CD14-positive monocyte (primary cell): ENCODE measurements around the gene CASD1. TPM values are rescaled to one million over a fixed set of nuclear protein-coding genes. Genes with fewer than 3 reads are reported as not detected.

Source experiments
- DNase-seq, 3 donors: peaks; one replicate each; pipeline ENCODE4 v3.0.0-alpha.2; 2011 to 2022
- H2AFZ ChIP-seq: 2 replicates; pipeline ENCODE4 v1.6.0; 2012; ENCODE audit warnings: mild to moderate bottlenecking, low read depth, low read length, inconsistent platforms; ENCODE audit not compliant: insufficient read depth, poor library complexity, severe bottlenecking
- H3K27ac ChIP-seq, 2 donors: 1 replicate in 1 of 2; 2 replicates in 1 of 2; pipeline ENCODE4 v1.5.1; 2012 to 2013; ENCODE audit warnings: low read length in 2 of 2, control low read depth in 1 of 2, inconsistent platforms in 1 of 2, low read depth in 1 of 2, mild to moderate bottlenecking in 1 of 2
- H3K27me3 ChIP-seq, 2 donors: one replicate each; pipeline versions ENCODE4 v1.6.0 to v1.6.1; 2011 to 2013; ENCODE audit warnings: low read length in 2 of 2; ENCODE audit not compliant: control insufficient read depth in 2 of 2, insufficient read depth in 2 of 2
- H3K36me3 ChIP-seq, 2 donors: replicated peaks in 1 of 2; 1 replicate in 1 of 2; 2 replicates in 1 of 2; pipeline versions ENCODE4 v1.5.1 to v1.6.1; 2012 to 2013; ENCODE audit warnings: low read length in 2 of 2, control low read depth in 1 of 2, inconsistent platforms in 1 of 2, mild to moderate bottlenecking in 1 of 2; ENCODE audit not compliant: insufficient read depth in 2 of 2, control insufficient read depth in 1 of 2
- H3K4me1 ChIP-seq, 2 donors: 1 replicate in 1 of 2; 2 replicates in 1 of 2; pipeline versions ENCODE4 v1.5.1 to v1.6.1; 2012 to 2013; ENCODE audit warnings: low read length in 2 of 2, control low read depth in 1 of 2, inconsistent platforms in 1 of 2, mild to moderate bottlenecking in 1 of 2, moderate library complexity in 1 of 2; ENCODE audit not compliant: insufficient read depth in 2 of 2, control insufficient read depth in 1 of 2
- H3K4me2 ChIP-seq: replicated peaks from 2 replicates; pipeline ENCODE3; 2012; ENCODE audit warnings: low read length, moderate library complexity, mild to moderate bottlenecking; ENCODE audit not compliant: poor library complexity, severe bottlenecking; ENCODE audit errors: extremely low read depth
- H3K4me3 ChIP-seq, 3 experiments: fragments of 200-600 bp in 1 of 3; sonication (generic) in 1 of 3; replicated peaks in 1 of 3; 1 replicate in 2 of 3; 2 replicates in 1 of 3; pipeline ENCODE4 v1.5.1; 2011 to 2013; ENCODE audit warnings: low read length in 3 of 3, mild to moderate bottlenecking in 3 of 3, control low read depth in 2 of 3, low read depth in 2 of 3, inconsistent platforms in 1 of 3, moderate library complexity in 1 of 3
- H3K79me2 ChIP-seq: 2 replicates; pipeline ENCODE4 v1.6.0; 2012; ENCODE audit warnings: mild to moderate bottlenecking, control low read depth, inconsistent platforms, low read length, moderate library complexity; ENCODE audit not compliant: insufficient read depth
- H3K9ac ChIP-seq: 2 replicates; pipeline ENCODE4 v1.6.0; 2017; ENCODE audit warnings: low read length, mild to moderate bottlenecking; ENCODE audit not compliant: insufficient read depth, poor library complexity, severe bottlenecking
- H3K9me3 ChIP-seq, 2 donors: replicated peaks in 1 of 2; 1 replicate in 1 of 2; 2 replicates in 1 of 2; pipeline versions ENCODE4 v1.5.1 to v1.6.1; 2012 to 2013; ENCODE audit warnings: low read length in 2 of 2, control low read depth in 1 of 2; ENCODE audit not compliant: control insufficient read depth in 1 of 2, insufficient read depth in 1 of 2
- H4K20me1 ChIP-seq: 2 replicates; pipeline ENCODE4 v1.6.0; 2012; ENCODE audit warnings: mild to moderate bottlenecking, low read length, control low read depth, moderate library complexity; ENCODE audit not compliant: insufficient read depth
- H3K27ac Mint-ChIP-seq, 7 donors: one replicate each; pipeline ENCODE4 v1.8.0; 2020; ENCODE audit warnings: mild to moderate bottlenecking in 7 of 7, mixed read lengths in 7 of 7, moderate library complexity in 6 of 7, inconsistent platforms in 2 of 7
- H3K27me3 Mint-ChIP-seq, 3 donors: one replicate each; pipeline ENCODE4 v1.8.0; 2021 to 2022; ENCODE audit warnings: low read depth in 3 of 3, mild to moderate bottlenecking in 3 of 3, mixed read lengths in 3 of 3, moderate library complexity in 3 of 3, inconsistent platforms in 1 of 3
- H3K36me3 Mint-ChIP-seq, 2 donors: one replicate each; pipeline ENCODE4 v1.8.0; 2020; ENCODE audit warnings: mixed read lengths in 2 of 2, inconsistent platforms in 1 of 2, mild to moderate bottlenecking in 1 of 2
- H3K4me1 Mint-ChIP-seq: one replicate; pipeline ENCODE4 v1.8.0; 2020; ENCODE audit warnings: mild to moderate bottlenecking, mixed read lengths
- H3K4me3 Mint-ChIP-seq, 2 donors: one replicate each; pipeline ENCODE4 v1.8.0; 2020; ENCODE audit warnings: mild to moderate bottlenecking in 2 of 2, mixed read lengths in 2 of 2, moderate library complexity in 1 of 2
- H3K9me3 Mint-ChIP-seq, 7 donors: one replicate each; pipeline ENCODE4 v1.8.0; 2020 to 2022; ENCODE audit warnings: mixed read lengths in 7 of 7, mild to moderate bottlenecking in 6 of 7, moderate library complexity in 6 of 7, inconsistent platforms in 2 of 7
- CTCF ChIP-seq: fragments of 200-600 bp; IDR thresholded peaks from one replicate; pipeline ENCODE4 v1.8.0; 2022; ENCODE audit warnings: antibody characterized with exemption, mild to moderate bottlenecking
- WGBS: methylation state at CpG from one replicate; pipeline ENCODE4 v1.1.5; 2013; ENCODE audit warnings: missing lambda C conversion rate; ENCODE audit not compliant: insufficient coverage; 5-methylcytosine and 5-hydroxymethylcytosine counted together
- intact Hi-C, 2 donors: fragments of 100-400 bp; cut with micrococcal nuclease; formaldehyde crosslinking; loops; one replicate each; pipeline versions ENCODE4 v1.15.0 to v1.15.1; 2023
- polyA minus RNA-seq: library from RNA; depleted of rRNA, polyadenylated mRNA; stranded (reverse); fragments of >200 nt; gene quantifications from 2 replicates; pipeline ENCODE4 v1.2.3, GENCODE V29; 2012
- polyA plus RNA-seq, 3 donors: library from polyadenylated mRNA; depleted of rRNA in 1 of 3; unstranded in 2 of 3; stranded (reverse) in 1 of 3; fragments of 300-500 nt in 2 of 3; fragments of >200 nt in 1 of 3; fragmentation: Illumina TruSeq in 2 of 3; gene quantifications; 1 replicate in 2 of 3; 2 replicates in 1 of 3; pipeline ENCODE4 v1.2.3, GENCODE V29; 2012 to 2021
- total RNA-seq, 12 experiments: library from RNA in 1 of 12; stranded (reverse) in 1 of 12; fragments of 120-200 nt in 1 of 12; gene quantifications; one replicate each; pipeline ENCODE4 v1.2.4 and lab custom pipeline; 2013 to 2026; ENCODE audit warnings: mixed read lengths in 6 of 12, inconsistent platforms in 1 of 12

Gene CASD1
- 9.1 TPM for total RNA-seq (2013)
- polyA plus RNA-seq: 1 to 10 TPM; 2.0 to 4.4 (median 3.6) TPM
- 4.3 and 4.4 TPM in 2 replicates for polyA minus RNA-seq
- 4.0 to 28.8 (median 17.3) reads per million in 11 experiments for total RNA-seq (lab: John Stamatoyannopoulos, UW)

GRCh38 chr7:94509264-94509886 is at the start of gene CASD1:
TSS of gene CASD1 (plus strand) at chr7:94509809. CDS start at chr7:94510085, 276 bp downstream.
- Histone ChIP-seq H3K4me1 (peaks cover 13 to 19% of the 10 kb centered on the region in 2 donors), H3K79me2 (peaks cover 31% of the 10 kb centered on the region), H4K20me1 (no peaks in the 10 kb centered on the region), H2AFZ (peak within 1 kb of the TSS; percentile 99), H3K27me3 (no peaks in the 10 kb centered on the region), H3K27ac (peak within 1 kb of the TSS in 1 of 2 donors; percentile 78), H3K4me2 (peak within 1 kb of the TSS; percentile 94), H3K9me3 (no peaks in the 10 kb centered on the region), H3K4me3 (peak within 1 kb of the TSS; percentile 58 to 89 (median 73)), H3K36me3 (no peaks in the 10 kb centered on the region), H3K9ac (peak within 1 kb of the TSS; percentile 91)
- H3K9me3 Mint-ChIP-seq: no peaks in the 10 kb centered on the region
- 4% methylated on average over 39 of the region's 40 CpGs for WGBS
- intact Hi-C loops: no loop called here
- no peaks in the 10 kb centered on the region for H3K27me3 Mint-ChIP-seq
- TF ChIP-seq CTCF: no peak
- peak; percentile 12 to 29 (median 18) for DNase-seq
- H3K4me1 Mint-ChIP-seq: peaks cover 17% of the 10 kb centered on the region
- H3K4me3 Mint-ChIP-seq: peak within 1 kb of the TSS; percentile 78 to 90
- H3K27ac Mint-ChIP-seq: peak within 1 kb of the TSS in 3 of 7 donors; percentile 33 to 73 (median 61)
- H3K36me3 Mint-ChIP-seq: peaks cover 0 to 2% of the 10 kb centered on the region in 2 donors

- TF ChIP-seq CTCF: no peak
- H3K4me1 ChIP-seq: no peaks in the 10 kb centered on the region
- no peak for DNase-seq
- Mint-ChIP-seq H3K4me1 (no peaks in the 10 kb centered on the region), H3K9me3 (peaks cover 0 to 4% (median under 1%) of the 10 kb centered on the region in 7 donors), H3K27ac (no peak overlapping the region), H3K4me3 (no peak overlapping the region), H3K27me3 (peaks cover 0 to 3% (median 1%) of the 10 kb centered on the region in 3 donors), H3K36me3 (no peaks in the 10 kb centered on the region)
- no peak overlapping the region for H3K27ac ChIP-seq
- H4K20me1 ChIP-seq: no peaks in the 10 kb centered on the region
- H3K4me3 ChIP-seq: no peak overlapping the region
- no peaks in the 10 kb centered on the region for H3K27me3 ChIP-seq
- no CpG with 5 or more reads among the region's 1 CpG for WGBS
- intact Hi-C loops: no loop called here
- H3K79me2 ChIP-seq: no peaks in the 10 kb centered on the region
- H3K36me3 ChIP-seq: no peaks in the 10 kb centered on the region
- H2AFZ ChIP-seq: no peak overlapping the region
- H3K9ac ChIP-seq: no peak overlapping the region
- no peak overlapping the region for H3K4me2 ChIP-seq
- H3K9me3 ChIP-seq: peaks cover 0 to 4% of the 10 kb centered on the region in 2 donors
Measured at GRCh38 chr7:94466516-94466915, 43.1 kb upstream of the CASD1 start.
